ENCODE results near the gene TCF4.
A peak's percentile ranks its signal among the peaks of the same experiment; 100 is the strongest.

TCF4 gene

GRCh38 chr18:55427951-55428350, 160.0 kb downstream of the TCF4 start:
- DNase-seq = no peak

GRCh38 chr18:55425698-55426097, 162.3 kb downstream of the TCF4 start:
- no peak for DNase-seq

GRCh38 chr18:55422456-55423180, 165.4 kb downstream of the TCF4 start:
- no peak for DNase-seq

- no peak for DNase-seq
Measured at GRCh38 chr18:55421615-55422419, 166.2 kb downstream of the TCF4 start.

GRCh38 chr18:55421308-55421614, 166.7 kb downstream of the TCF4 start:
- no peak for DNase-seq

GRCh38 chr18:55420665-55421307, 167.2 kb downstream of the TCF4 start:
- DNase-seq = no peak

- DNase-seq = no peak
Measured at GRCh38 chr18:55419947-55420664, 167.9 kb downstream of the TCF4 start.

- DNase-seq = no peak
Measured at GRCh38 chr18:55419132-55419946, 168.7 kb downstream of the TCF4 start.

GRCh38 chr18:55418439-55418838, 169.6 kb downstream of the TCF4 start:
- no peak for DNase-seq

- DNase-seq = no peak
Measured at GRCh38 chr18:55416791-55417190, 171.2 kb downstream of the TCF4 start.

GRCh38 chr18:55415258-55415871, 172.6 kb downstream of the TCF4 start:
- DNase-seq = peak; percentile 84

GRCh38 chr18:55414475-55414874, 173.5 kb downstream of the TCF4 start:
- DNase-seq = no peak

GRCh38 chr18:55413474-55413873, 174.5 kb downstream of the TCF4 start:
- no peak for DNase-seq

- no peak for DNase-seq
Measured at GRCh38 chr18:55407774-55408535, 180.0 kb downstream of the TCF4 start.

- DNase-seq = no peak
Measured at GRCh38 chr18:55407191-55407590, 180.8 kb downstream of the TCF4 start.

GRCh38 chr18:55406451-55406991, 181.5 kb downstream of the TCF4 start:
- no peak for DNase-seq

GRCh38 chr18:55405893-55406406, 182.0 kb downstream of the TCF4 start:
- DNase-seq = peak; percentile 22

- no peak for DNase-seq
Measured at GRCh38 chr18:55405475-55405874, 182.5 kb downstream of the TCF4 start.

GRCh38 chr18:55404832-55405465, 183.0 kb downstream of the TCF4 start:
- DNase-seq = no peak

Data from activated CD4-positive, alpha-beta T cell treated with anti-CD3 and anti-CD28 coated beads for 48 hours (primary cell).